Smooth muscle cell of the brain vasculature (primary cell): ENCODE data around the gene SLC30A7.
"Not testable (repeated sequence)": the region's sequence is repeated elsewhere in the genome, so short reads cannot be mapped to it uniquely, and the experiment has no call there.

ENCODE experiments used
- DNase-seq: peaks from one replicate; pipeline ENCODE4 v3.0.0-alpha.2; 2012; ENCODE audit warnings: low read depth, low spot score

SLC30A7 gene

GRCh38 chr1:100889869-100890482 is 5.9 kb upstream of the SLC30A7 start:
- not testable (repeated sequence) for DNase-seq

- no peak for DNase-seq
Measured at GRCh38 chr1:100891380-100891779, 4.5 kb upstream of the SLC30A7 start.

GRCh38 chr1:100892554-100892953 is 3.3 kb upstream of the SLC30A7 start:
- DNase-seq = no peak

GRCh38 chr1:100893718-100894117 is 2.2 kb upstream of the SLC30A7 start:
- no peak for DNase-seq

- DNase-seq = no peak
Measured at GRCh38 chr1:100894603-100895539, 1.0 kb upstream of the SLC30A7 start, which contains the start of gene EXTL2. EXTL2 (minus strand) TSS chr1:100894842; CDS start chr1:100888757, 6,085 bp downstream.

GRCh38 chr1:100896481-100896982 is 642 bp downstream of the SLC30A7 start:
- no peak for DNase-seq

- no peak for DNase-seq
Measured at GRCh38 chr1:100902365-100902764, 6.5 kb downstream of the SLC30A7 start.

- no peak for DNase-seq
Measured at GRCh38 chr1:100903777-100904176, 7.9 kb downstream of the SLC30A7 start.

GRCh38 chr1:100904528-100904927 is 8.6 kb downstream of the SLC30A7 start:
- DNase-seq = no peak

- DNase-seq = no peak
Measured at GRCh38 chr1:100905181-100905580, 9.3 kb downstream of the SLC30A7 start.

- DNase-seq = no peak
Measured at GRCh38 chr1:100907887-100908286, 12.0 kb downstream of the SLC30A7 start.

GRCh38 chr1:100909018-100909417 is 13.1 kb downstream of the SLC30A7 start:
- DNase-seq = no peak

GRCh38 chr1:100912019-100912418 is 16.1 kb downstream of the SLC30A7 start:
- no peak for DNase-seq

- DNase-seq = peak; percentile 28
Measured at GRCh38 chr1:100921110-100921706, 25.3 kb downstream of the SLC30A7 start.

GRCh38 chr1:100924212-100924611 is 28.3 kb downstream of the SLC30A7 start:
- no peak for DNase-seq

GRCh38 chr1:100924991-100925390 is 29.1 kb downstream of the SLC30A7 start:
- no peak for DNase-seq

GRCh38 chr1:100926240-100926639 is 30.4 kb downstream of the SLC30A7 start:
- DNase-seq = no peak

GRCh38 chr1:100927276-100927675 is 31.4 kb downstream of the SLC30A7 start:
- DNase-seq = no peak

- DNase-seq = no peak
Measured at GRCh38 chr1:100928128-100928527, 32.2 kb downstream of the SLC30A7 start.

- no peak for DNase-seq
Measured at GRCh38 chr1:100930494-100930893, 34.6 kb downstream of the SLC30A7 start.

GRCh38 chr1:100931716-100932115 is 35.8 kb downstream of the SLC30A7 start:
- DNase-seq = no peak

- DNase-seq = not testable (repeated sequence)
Measured at GRCh38 chr1:100933555-100933954, 37.7 kb downstream of the SLC30A7 start.
